Stimulated activated CD4-positive, alpha-beta T cell treated with anti-CD3 and anti-CD28 coated beads, Interleukin-12 subunit alpha, Interleukin-12 subunit beta, amount 100 ng/mL, for 24 hours (primary cell): Measurements from ENCODE around the gene SRGAP1.
"Not testable (repeated sequence)": the region's sequence is repeated elsewhere in the genome, so short reads cannot be mapped to it uniquely, and the experiment has no call there.

Experiments
- DNase-seq, 2 experiments: peaks; one replicate each; pipeline ENCODE4 v3.0.0-alpha.2; 2020; ENCODE audit warnings: low read depth in 2 of 2

Gene SRGAP1

DNA sequence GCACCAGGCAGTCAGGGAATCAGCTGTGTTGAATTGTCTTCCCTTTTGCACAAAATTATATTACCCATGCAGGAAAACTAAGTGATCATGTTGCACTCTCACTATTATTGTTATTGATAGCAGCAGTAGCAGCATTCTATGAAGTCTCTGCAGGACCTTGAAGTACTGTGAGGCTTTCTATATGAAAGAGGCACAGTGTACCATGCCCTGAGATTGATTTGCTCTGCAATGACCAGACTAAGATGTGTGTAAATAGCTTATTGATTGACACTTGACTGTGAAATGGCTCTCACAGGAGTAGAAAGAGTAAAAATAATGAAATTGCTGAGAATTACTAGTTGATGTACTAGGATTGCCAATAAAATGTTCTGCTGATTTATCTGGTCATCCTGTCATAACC is 277.7 kb downstream of the SRGAP1 start:
- no peak for DNase-seq

DNA sequence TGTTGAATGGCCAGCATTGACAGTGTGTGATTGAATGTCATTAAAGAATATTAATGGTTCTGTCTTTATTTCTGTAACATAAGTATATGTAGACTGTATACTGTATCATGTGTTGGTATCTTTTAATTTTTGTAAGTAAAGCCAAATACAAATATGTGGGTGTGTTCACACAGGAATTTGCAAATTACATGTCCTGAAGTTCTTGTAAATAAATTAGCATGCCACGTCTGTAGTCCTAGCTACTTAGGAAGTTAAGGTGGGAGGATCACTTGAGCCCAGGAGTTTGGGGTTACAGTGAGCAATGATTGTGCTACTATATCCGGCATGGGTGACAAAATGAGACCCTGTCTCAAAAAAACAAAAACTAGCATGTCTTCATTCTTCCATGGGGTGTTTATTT is 278.5 kb downstream of the SRGAP1 start:
- DNase-seq, result no peak

DNA sequence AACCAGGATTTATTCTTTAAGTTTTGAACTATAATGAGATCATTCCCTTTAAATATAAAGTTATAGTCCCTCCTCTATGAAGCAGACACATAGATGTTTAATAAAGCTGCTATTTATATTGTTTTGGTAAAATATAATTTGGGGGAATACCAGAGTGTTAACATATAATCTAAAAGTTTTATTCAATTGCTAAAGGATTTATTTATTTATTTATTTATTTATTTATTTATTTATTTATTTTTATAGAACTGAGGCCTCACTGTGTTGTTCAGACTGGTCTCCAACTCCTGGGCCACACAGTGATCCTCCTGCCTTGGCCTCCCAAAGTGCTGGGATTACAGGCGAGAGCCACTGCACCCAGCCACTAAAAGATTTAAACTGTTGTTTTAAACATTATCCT is 278.9 kb downstream of the SRGAP1 start:
- DNase-seq, result no peak

DNA sequence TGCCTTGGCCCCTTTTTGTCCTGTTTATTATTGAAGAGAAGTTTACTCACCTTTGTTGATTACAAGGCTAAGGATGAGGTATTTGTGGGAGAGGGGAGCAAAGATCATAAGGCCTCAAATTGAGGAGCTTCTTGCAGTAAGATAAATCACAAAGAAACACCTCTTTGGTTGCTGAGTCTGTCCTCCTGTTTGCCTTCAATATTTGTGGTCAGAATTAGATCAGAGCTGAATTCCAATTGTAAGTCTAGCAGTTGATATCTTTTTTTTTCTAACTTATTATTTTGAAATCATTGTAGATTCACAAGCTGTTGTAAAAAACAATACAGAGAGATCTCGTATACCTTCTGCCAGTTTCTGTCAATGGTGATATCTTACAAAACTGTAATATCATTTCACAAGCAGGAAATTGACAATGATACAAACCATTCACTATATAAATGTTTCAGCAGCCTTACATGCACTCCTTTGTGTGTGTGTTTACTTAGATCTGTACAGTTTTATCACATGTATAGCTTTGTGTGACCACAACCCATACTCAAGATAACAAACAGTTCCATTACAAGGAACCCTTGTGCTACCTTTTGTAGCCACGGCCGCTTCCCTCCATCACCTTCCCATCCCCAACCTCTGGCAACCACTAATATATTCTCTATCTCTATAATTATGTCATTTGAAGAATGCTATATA is 280.2 kb downstream of the SRGAP1 start:
- DNase-seq, result no peak

DNA sequence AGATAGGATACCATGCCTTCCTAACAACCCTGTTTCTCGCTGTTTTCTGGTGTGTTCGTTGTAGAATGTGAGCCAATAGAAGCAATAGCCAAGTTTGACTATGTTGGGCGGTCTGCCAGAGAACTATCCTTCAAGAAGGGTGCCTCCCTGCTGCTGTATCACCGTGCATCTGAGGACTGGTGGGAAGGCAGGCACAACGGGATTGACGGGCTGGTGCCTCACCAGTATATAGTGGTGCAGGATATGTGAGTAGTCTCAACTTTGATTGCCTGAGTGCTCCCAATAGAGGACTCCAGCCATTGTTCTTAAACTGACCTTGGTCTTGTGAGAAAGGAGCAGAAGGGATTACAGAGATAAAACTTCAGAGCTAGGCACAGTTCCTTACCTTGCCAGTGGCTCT is 281.4 kb downstream of the SRGAP1 start:
- no peak for DNase-seq

DNA sequence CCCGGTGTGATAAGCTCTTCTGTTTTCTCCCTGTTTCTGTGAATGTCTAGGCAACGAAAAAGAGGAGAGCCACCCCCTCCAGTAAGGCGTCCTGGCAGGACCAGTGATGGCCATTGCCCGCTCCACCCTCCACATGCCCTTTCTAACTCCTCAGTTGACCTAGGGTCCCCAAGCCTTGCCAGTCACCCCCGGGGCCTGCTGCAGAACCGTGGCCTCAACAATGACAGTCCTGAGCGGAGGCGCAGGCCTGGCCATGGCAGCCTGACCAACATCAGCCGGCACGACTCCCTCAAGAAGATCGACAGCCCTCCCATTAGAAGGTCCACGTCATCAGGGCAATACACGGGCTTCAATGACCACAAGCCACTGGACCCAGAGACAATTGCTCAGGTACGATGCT is 283.3 kb downstream of the SRGAP1 start:
- no peak for DNase-seq

DNA sequence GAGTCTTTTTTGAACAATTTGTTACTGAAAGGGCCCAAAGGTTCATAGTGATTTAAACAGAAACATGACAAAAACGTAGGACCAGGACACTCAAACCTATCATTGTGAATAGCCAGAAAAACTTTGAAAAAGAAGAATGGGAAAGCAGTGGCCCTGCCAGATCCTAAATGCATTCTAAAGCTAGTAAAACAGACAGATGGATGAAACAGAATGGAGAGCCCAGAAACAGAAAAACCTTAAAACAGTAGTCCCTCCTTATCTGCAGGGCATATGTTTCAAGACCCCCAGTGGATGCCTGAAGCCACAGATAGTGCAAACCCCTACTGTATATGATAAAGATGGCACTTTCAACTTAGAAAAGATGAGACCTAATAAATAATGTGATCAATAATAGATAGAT is 283.9 kb downstream of the SRGAP1 start:
- no peak for DNase-seq

DNA sequence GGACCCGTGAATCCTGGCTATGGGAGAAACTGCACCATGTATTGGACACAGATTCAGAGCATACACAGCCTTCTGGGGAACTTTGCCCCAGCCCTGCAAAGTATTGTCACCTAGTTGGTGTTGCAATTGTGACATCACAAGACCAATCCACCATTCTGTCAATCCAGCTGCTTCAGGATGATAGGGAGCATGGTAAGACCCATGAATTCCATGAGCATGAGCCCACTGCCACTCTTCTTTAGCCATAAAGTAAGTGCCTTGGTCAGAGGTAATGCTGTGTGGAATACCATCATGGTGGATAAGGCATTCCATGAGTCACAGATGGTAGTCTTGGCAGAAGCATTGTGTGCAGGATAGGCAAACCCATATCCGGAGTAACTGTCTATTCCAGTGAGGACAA is 286.0 kb downstream of the SRGAP1 start:
- not testable (repeated sequence) for DNase-seq

DNA sequence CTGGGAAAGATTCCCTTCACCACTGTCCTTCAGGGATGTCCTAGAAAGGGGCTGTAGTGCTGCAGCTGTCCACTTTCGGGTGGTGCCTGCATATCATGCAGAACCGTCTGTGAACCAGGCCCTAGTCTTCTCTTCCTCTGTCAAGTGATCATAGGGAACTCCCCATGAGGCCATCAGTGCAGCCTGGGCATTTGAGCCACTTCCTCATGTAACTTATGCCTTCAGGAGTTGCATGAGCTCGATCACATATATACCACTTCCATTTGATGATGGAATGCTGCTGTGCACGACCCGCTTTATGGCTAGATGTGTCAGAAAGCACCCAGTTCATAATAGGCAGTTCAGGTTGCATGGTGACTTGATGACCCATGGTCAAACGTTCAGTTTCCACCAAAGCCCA is 287.0 kb downstream of the SRGAP1 start:
- DNase-seq, result not testable (repeated sequence)

DNA sequence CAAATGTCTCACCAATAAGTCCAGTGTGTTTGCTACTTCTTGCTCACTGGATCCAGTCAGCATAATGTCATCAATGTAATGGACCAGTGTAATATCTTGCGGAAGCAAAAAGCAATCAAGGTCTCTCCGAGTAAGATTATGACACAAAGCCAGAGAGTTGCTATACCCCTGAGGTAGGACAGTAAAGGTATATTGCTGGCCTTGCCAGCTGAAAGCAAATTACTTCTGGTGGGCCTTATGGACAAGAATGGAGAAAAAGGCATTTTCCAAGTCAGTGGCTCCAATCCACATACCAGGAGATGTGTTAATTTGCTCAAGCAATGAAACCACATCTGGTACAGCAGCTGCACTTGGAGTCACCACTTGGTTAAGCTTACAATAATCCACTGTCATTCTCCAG is 288.2 kb downstream of the SRGAP1 start:
- DNase-seq, result not testable (repeated sequence)

DNA sequence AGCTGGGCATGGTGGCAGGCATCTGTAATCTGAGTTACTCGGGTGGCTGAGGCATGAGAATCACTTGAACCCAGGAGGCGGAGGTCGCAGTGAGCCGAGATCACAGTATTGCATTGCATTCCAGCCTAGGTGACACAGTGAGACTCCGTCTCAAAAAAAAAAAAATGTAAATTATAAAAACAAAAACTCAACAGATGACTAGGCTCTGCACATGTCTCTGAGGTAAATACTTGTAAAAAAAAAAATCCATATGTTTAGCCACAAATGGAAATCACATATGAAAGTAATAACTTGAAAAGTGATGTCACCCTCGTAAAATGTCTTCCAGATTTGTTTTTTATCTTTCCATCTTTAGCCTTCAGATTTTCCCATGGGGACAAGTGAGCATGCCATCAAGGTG is 292.6 kb downstream of the SRGAP1 start:
- DNase-seq, result no peak

DNA sequence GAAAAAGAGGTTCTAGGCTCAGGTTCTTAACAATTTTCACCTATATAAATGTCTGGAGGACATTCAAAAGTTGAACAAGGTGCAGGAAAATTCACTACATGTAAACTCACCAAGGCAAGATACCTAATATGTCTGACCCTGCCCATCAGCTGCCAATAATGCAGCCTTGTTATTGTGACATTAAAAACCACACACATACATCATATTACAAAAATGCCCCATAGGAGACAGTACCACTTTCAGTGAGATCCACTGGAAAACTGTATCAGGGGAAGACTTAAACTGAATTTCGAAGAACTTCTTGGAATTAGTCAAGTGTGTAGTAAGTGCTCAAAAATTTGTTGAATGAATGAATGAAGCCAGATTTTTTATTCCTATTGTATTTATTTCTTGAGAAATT is 294.5 kb downstream of the SRGAP1 start:
- DNase-seq, result no peak

DNA sequence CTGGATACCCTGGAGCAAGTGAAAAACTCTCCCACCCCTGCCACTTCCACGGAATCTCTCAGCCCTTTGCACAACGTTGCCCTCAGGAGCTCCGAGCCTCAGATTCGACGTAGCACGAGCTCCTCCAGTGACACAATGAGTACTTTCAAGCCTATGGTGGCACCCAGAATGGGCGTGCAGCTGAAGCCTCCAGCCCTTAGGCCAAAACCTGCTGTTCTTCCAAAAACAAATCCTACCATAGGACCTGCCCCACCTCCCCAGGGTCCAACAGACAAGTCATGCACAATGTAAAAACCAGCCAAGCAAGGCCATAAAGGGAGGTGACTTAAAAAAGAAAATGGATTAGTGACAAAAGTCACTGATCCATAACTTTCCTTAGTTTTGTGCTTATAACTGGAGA is 297.9 kb downstream of the SRGAP1 start:
- no peak for DNase-seq

DNA sequence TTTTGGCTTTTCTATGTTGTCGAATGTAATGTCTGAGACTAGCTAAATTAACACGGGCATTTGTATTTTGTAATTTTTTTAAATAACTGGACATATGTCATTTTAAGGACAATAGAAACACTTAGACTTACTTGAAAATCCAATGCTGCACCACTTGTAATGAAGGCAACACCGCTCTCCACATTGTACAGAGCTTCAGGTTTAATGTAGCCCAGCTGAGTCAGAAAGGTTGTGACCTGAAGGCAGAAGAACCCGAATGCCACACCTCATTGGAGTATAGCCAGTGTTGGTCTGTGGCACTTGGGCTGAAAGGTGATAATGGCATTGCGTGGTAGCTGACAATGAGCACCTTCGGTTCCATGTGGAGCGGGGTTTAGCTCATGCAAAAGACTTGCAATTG is 298.3 kb downstream of the SRGAP1 start:
- DNase-seq, result no peak

DNA sequence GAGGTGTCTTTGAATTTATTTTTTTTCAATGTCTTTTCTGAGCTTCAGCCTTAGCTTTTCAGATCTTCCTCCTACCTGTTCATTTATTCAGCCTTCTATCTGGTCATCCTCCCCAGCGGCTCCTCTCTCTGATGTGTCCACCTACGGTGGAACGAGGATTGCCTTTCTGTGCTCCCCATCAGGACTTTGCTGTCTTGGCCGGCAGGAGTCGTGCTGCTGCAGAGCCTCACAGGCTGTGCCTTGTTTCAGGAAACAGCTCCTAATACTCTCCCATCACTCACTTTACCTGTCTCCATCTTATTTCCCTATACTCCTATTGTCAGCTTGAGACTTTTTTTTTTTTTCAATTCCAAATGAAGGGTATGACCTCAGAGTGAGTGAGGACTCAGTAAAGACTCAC is 300.7 kb downstream of the SRGAP1 start:
- DNase-seq, result no peak

DNA sequence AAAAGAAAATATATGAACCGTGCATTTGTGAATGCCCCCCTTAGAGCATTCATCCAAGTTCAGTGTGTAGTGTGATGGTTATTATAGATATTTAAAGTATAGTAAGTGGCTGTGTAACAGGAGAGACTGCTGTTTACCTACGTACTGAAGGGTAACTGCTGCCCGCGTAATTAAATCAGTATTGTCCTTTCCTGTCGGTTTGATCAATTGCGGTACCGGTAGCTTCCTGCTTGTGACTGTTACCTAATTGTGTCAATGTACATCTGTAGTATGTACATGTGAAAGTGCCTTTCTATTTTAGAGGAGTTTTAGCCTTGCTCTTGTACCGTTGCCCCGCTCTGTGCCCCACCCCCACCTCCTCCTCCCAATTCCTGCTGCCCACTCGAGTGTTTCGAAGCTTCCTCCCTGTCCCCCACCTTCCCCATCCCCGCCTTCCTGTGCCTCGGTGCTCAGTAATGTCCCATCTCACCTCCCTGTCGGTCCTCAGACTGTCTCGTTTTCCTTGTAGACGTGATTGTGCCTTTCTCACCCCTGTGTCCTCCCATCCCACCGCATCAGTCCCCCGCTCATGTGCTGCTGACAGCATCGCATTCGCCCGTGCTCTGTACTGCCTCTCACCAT is 302.6 kb downstream of the SRGAP1 start:
- DNase-seq, result no peak

DNA sequence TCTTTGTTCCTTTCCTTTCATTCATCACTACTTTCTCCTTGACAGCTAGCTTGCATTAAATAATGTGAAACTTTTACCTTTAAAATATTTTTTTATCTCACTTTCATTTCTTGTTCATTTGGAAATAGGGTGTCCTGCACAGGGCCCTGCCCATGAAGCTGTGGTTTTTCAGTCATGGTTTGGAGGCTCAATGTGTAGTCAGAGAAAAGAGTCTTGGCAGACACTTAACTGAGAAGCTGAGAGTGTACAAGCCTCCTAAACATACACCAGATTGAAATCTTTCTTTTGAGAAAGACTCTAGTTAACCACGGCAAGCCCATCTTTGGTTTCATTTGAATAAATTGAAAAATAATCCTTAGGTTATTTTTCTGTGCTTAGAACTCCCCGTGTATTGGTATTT is 303.4 kb downstream of the SRGAP1 start:
- no peak for DNase-seq

DNA sequence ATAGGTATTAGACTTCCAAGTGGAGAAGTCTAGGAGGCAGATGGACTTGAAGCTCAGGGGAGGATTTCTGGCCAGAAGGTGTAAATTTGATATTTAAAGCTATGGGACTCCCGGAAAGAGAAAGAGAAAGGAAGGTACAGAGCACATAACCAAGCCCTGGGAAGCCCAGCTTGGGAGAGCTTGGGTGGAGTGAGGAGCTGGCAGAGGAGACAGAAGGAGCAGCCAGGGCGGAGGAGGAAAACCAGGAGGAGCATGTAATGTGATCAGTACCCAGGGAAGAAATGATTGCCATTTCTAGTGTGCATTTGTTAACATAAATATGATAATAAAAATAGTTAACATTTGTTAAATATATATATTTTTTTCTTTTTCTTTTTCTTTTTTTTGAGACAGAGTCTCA is 310.2 kb downstream of the SRGAP1 start:
- no peak for DNase-seq

DNA sequence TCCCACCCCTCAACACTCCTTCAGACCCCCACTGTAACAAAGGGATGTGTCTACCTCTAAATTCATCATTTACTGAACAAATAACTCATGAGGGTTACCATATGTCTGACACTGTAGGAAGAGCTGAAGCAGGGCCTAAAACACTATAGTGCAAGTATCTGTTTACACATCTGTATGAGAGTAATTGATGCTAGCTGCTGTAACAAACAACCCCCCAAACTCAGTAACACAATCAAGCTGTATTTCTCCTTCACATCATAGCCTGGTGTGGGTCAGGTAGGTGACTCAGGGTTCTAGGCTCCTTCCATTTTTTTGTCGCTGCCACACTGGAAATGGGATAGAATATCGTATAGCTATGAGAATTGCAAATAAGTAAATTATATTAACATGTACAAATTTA is 312.6 kb downstream of the SRGAP1 start:
- no peak for DNase-seq

DNA sequence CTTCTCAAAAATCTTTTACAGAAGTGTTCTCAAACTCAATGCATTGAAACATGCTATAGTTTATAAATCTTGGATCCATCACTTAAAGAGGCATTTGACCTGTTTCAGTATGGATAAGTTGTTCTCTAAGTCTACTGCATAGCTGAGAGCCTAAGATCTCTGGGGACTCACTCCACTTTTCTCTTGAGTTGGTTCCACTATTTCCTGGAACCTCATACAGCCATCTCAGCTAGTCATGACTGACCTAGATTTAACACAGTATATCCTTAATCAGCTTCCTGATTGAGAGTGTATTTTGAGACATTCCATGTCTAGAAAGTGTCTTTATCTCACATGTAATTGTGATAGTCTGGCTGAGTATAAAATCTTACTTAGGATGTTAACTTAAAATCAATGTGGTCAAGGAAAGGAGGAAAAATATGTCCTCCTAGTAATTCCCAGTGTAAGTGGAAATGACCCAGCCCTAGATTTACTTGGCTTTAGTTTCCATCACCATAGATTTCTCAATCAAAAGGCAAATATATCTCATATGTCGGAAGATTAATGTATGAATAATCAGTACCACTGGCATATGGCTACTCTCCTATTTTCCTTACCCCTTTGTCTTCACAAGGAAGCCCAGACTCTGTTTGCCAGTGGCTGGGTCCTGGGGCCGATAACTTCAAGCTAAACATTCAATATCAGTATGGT is 315.7 kb downstream of the SRGAP1 start:
- DNase-seq, result no peak

DNA sequence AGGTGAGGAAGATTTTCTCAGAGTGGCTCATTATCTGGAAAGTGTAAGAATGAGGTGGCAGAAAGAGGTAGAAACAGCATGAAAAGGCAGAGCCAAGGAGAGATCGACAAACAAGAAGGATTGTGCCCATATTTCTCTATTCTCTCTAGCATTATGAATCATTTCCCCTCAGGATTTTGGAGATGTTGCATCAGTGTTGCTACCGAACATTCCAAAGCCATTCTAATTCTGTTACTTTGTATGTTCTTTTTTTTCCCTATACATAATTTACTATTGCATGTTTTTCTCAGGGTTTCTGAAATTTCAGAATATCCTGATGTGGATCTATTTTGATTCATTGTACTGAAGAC is 316.2 kb downstream of the SRGAP1 start:
- no peak for DNase-seq

DNA sequence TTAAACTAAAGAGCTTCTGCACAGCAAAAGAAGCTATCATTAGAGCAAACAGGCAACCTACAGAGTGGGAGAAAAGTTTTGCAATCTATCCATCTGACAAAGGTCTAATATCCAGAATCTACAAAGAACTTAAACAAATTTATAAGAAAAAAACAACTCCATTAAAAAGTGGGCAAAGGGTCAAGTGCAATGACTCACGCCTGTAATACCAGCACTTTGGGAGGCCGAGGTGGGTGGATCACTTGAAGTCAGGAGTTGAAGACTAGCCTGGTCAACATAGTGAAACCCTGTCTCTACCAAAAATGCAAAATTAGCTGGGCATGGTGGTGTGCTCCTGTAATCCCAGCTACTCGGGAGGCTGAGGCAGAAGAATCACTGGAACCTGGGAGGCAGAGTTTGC is 322.1 kb downstream of the SRGAP1 start:
- not testable (repeated sequence) for DNase-seq

DNA sequence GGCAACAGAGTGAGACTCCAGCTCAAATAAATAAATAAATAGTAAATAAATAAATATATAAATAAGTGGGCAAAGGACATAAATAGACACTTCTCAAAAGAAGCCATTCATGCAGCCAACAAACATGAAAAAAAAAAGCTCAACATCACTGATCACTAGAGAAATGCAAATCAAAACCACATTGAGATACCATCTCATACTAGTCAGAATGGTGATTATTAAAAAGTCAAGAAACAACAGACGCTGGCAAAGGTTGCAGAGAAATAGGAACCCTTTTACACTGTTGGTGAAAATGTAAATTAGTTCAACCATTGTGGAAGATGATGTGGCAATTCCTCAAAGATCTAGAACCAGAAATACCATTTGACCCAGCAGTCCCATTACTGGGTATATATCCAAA is 322.5 kb downstream of the SRGAP1 start:
- not testable (repeated sequence) for DNase-seq
